Activated CD8-positive, alpha-beta memory T cell treated with anti-CD3 and anti-CD28 coated beads for 48 hours (primary cell): Measurements from ENCODE around the gene FAM193B.

Source experiments
- DNase-seq, 3 experiments: peaks; one replicate each; pipeline ENCODE4 v3.0.0-alpha.2; 2020; ENCODE audit warnings: low read depth in 2 of 3, low spot score in 2 of 3

Gene FAM193B

GRCh38 chr5:177554474-177555111 is at the start of gene FAM193B:
FAM193B (minus strand) TSS chr5:177554563; CDS start chr5:177554458, 105 bp downstream.
- DNase-seq = peak; percentile 81 to 91 (median 90)

- DNase-seq = no peak
These were observed 49.8 kb upstream of the FAM193B start for GRCh38 chr5:177604116-177604521.

DNA sequence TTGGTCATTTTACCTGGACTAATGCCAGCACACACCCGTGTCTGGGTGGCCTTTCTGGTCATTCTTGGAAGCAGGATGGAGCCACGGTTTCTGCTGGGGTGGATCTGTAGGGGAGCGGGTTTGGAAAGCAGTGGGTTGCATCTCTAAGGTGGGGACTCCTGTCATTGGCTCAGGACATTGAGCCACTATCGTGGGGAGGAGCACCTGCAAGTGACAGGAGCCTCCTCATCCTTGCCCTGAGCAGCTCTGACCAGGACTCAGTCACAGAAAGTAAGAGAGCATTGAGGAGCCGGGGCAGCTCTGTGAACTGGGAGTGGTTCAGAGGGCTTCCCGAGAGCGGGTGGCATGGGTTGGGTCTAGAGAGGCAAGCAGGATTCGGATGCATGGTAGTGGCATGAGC is 49.3 kb upstream of the FAM193B start:
- no peak for DNase-seq

DNA sequence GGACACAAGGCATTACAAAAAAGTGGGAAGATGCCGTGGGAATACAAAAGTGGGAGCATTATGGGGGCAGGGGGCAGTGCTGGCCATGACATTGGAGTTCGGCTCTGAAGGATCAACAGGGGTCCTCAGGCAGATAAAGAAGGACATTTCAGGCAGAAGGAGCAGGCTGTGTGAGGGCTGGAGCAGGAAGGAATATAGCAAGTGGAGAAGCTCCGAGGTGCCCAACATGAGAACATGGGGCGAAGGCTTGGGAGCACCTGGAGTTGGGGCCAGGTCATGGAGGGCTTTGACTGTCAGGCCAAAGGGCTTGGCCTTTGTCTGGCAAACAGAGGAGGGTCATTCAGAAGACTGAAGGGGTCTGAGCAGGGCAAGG is 48.1 kb upstream of the FAM193B start:
- DNase-seq = no peak

GRCh38 chr5:177601577-177602457 is 47.5 kb upstream of the FAM193B start:
- no peak for DNase-seq

DNA sequence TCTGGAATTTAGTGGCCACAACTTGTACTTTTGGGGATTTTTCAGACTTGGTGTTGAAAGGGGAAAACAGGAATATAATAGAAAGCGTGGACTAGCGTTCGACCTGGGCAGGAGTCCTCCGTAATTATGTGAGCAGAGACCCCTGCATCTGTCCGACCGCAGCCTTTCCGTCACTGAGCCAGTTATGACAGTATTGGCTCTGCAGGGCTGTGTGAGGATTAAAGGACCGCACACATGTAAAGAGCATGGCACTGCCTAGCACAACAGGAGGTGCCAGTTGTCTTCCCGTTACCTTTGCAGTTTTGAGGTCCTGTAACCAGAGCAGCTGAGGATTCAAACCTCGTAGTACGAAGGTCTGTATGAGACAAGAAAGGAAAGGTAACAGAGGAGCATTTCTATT is 46.8 kb upstream of the FAM193B start:
- no peak for DNase-seq

- DNase-seq = no peak
These were observed 46.2 kb upstream of the FAM193B start for GRCh38 chr5:177600508-177601018.

DNA sequence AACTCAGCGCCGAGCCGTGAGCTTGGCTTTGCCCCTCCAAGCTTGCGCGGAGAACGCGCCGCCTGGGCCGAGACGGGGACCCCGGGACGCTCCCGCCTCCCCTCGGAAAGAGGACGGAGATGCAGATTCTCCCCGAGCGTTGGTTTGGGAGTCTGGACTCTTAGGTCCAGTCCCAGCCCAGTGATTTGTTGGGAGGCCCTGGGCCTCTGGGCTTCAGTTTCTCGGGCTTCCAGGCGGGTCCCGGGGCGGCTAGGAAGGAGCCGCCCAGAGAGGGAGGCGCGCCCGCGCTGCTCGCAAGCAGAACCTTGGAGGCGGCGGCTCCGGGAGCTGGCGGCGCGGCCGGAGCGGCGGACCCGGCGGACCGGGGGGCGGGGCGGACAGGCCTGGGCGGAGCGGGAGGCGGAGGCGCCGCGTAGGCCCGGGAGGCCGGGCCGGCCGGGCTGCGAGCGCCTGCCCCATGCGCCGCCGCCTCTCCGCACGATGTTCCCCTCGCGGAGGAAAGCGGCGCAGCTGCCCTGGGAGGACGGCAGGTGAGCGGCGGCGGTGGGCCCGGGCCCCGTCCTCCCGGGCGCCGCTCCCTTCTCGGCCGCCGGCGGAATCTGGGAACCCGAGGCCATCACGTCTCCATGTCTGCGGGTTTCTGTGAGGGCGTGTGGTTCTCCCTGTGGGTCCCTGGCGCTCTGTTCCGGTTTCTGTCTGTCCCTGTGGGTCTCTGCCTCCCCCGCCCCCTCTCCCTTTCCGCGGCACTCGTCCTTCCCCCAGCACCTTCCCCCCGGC is 45.6 kb upstream of the FAM193B start, which contains the start of gene B4GALT7:
Gene B4GALT7 (plus strand): TSS at position 402 of the 777 bp plus-strand sequence. CDS start 79 bp downstream, at position 481.
- peak; percentile 71 to 84 (median 83) for DNase-seq

DNA sequence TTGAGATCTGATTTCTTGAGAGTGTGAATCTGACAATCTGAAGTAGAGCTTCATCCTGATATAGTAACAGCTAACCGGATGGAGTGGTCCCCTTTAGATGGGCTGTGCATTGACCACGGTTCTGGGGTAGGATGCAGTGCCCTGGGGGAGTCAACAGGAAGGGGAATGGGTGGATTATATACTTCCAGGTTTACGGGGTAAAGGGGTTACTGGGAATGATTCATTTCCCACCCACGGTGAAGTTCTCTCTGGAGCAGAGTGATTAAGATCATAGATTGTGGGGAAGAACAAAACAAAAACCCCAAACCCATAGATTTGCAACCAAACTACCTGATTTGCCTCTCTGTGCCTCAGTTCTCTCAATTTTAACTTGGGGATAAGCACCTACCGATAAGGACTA is 44.1 kb upstream of the FAM193B start:
- no peak for DNase-seq

DNA sequence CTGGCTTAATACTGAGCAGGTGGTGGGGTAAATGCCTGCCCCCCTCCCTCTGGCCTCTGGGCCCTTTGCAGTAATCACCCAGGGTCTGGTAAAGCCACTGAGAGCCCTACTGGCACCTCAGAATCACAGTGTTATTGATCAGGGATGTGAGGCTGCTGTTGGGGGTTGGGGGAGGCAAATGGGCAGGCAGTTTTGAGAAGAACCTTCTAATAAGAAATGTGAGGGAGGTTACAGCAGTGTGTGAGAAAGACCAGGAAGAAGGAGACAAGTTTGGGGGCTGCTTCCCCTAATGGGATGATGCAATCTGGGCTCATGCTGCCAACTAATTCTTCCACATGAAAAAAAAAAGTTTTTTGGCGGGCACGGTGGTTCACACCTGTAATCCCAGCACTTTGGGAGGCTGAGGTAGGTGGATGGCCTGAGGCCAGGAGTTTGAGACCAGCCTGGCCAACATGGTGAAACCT is 42.4 kb upstream of the FAM193B start:
- no peak for DNase-seq

- DNase-seq = no peak
These were observed 41.8 kb upstream of the FAM193B start for GRCh38 chr5:177595991-177596774.

- no peak for DNase-seq
These were observed 40.7 kb upstream of the FAM193B start for GRCh38 chr5:177595026-177595585.

DNA sequence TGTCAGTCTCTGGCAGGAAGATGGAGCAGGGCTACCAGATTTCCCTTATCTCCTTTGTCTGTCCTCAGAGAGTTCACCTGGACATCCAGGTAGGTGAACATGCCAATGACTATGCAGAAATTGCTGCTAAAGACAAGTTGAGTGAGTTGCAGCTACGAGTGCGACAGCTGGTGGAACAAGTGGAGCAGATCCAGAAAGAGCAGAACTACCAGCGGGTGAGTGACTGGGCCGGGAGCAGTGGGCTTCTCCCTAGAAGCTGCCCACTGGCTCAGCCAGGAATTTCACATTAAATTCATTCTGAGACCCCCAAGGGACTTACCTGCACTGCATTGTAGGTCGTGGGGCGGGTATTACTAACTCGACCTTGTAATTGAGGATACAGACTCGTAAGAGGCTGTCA is 39.7 kb upstream of the FAM193B start:
- DNase-seq = no peak

DNA sequence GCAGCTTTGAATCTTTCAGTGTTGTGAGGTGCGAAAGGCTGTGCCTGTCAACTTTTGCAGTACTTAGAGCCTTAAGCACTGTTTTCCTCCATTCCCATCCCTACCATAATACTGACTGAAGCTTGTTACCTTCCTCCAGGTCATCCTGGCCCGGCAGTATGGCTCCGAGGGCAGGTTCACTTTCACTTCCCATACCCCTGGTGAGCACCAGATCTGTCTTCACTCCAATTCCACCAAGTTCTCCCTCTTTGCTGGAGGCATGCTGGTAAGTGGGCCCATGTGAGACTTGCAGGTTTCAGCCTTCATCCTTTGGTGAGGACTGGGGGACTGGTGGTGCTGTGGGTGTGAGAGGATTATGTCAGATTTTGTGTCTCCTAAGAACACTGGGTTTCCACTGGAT is 39.1 kb upstream of the FAM193B start:
- DNase-seq = no peak

GRCh38 chr5:177592905-177593304 is 38.5 kb upstream of the FAM193B start:
- DNase-seq = no peak

DNA sequence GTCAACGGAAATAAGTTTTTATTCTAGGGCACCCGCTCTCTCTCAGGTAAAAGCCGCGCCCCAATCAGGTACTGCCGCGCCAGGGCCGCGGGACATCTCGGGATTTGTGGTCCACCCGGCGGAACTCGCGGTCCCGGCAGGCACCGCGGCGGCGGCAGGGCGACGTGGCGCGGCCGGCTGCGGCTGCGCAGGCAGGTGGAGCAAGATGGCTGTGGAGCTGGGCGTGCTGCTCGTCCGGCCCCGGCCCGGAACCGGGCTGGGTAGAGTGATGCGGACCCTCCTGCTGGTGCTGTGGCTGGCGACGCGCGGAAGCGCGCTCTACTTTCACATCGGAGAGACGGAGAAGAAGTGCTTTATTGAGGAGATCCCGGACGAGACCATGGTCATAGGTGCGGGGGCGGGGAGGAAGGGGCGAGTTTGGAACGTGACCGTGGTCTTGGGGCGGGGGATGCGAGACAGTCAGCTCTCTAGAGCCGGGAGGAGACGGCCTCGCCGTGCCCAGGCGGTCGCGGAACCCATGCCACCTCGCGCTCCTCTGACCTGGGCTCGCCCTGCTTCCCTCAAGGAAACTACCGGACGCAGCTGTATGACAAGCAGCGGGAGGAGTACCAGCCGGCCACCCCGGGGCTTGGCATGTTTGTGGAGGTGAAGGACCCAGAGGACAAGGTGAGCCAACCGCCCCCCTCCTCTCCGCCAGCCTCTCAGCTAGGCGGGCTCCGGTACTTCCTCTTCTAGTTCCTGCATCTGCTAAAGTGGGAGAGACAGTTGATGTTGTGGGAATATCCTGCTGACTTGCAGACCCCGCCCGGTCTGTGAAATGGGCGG is 37.9 kb upstream of the FAM193B start, which contains the start of gene TMED9:
Gene TMED9 (plus strand): TSS at position 194 of the 825 bp plus-strand sequence. CDS start 12 bp downstream, at position 206.
- peak; percentile 71 to 80 (median 78) for DNase-seq

- DNase-seq = no peak
These were observed 37.3 kb upstream of the FAM193B start for GRCh38 chr5:177591690-177592009.

- no peak for DNase-seq
These were observed 36.0 kb upstream of the FAM193B start for GRCh38 chr5:177590406-177590805.

DNA sequence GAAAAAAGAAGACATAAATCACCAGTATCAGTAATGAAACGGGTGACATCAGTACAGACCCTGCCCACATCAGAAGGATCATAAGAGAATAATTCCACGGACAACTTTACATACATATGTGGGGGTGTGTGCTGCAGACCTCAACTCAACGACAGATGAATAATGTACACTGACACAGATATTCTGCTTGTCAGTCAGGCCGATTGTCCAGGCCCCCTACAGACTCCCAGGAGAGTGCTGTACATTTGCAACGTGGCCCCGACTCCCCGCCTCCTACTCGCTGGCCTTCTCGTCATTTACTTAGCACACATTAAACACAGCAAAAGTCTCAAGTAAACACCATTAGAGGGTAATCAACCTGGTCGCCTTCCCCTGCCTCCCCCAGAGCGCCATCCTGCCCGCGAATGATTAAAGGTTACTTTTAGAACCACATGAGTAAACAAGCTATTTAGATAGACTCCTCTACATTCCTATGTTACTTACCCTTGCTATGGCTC is 34.1 kb upstream of the FAM193B start:
- no peak for DNase-seq
